ENCODE measurements around the gene TEX13D.

TEX13D gene

DNA sequence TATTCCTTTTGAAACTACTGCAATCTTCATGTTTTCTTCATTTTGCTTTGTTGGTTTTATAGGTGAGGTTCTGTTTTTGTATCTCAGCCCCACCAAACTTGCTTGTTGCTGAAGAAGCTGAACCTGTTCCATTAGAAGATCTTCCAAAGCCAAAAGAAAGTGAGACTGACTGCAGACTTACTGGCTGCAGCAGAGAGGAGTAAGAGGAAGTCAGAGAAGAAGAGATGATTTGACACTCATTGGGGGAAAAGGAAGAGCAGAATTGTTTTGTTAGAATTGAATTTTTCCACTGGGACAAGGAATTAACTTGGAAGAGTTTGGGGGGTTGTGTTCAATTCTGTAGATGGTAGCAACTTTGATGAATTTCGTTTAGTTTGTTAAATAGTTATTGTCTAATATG is 3.1 kb downstream of the TEX13D start:
- no peak overlapping the region for H3K9ac ChIP-seq (ENCODE audit: low read depth in 1 of 2, low read length in 2 of 2)
- no peaks in the 10 kb centered on the region for H3K9me3 ChIP-seq (ENCODE audit: control insufficient read depth in 2 of 2, low read length in 2 of 2)
- no peaks in the 10 kb centered on the region for H3K4me1 ChIP-seq (ENCODE audit: control insufficient read depth in 2 of 2, insufficient read depth in 2 of 2, low read length in 2 of 2)
- no peaks in the 10 kb centered on the region for H3K36me3 ChIP-seq (ENCODE audit: control insufficient read depth in 2 of 2, insufficient read depth in 2 of 2, low read length in 2 of 2)
- no peak overlapping the region for H3K4me3 ChIP-seq (ENCODE audit: low read length in 2 of 2)
- no peak overlapping the region for H3K27ac ChIP-seq (ENCODE audit: low read depth in 2 of 2, low read length in 2 of 2)
- H3K27me3 ChIP-seq (ENCODE audit: control insufficient read depth in 2 of 2, insufficient read depth in 2 of 2, low read length in 2 of 2) = no peaks in the 10 kb centered on the region

GRCh38 chrX:124337916-124338315 is 5.5 kb downstream of the TEX13D start:
- no peaks in the 10 kb centered on the region for H3K27me3 ChIP-seq (ENCODE audit: control insufficient read depth in 2 of 2, insufficient read depth in 2 of 2, low read length in 2 of 2)
- H3K36me3 ChIP-seq (ENCODE audit: control insufficient read depth in 2 of 2, insufficient read depth in 2 of 2, low read length in 2 of 2) = no peaks in the 10 kb centered on the region
- H3K4me1 ChIP-seq (ENCODE audit: control insufficient read depth in 2 of 2, insufficient read depth in 2 of 2, low read length in 2 of 2) = no peaks in the 10 kb centered on the region
- H3K9me3 ChIP-seq (ENCODE audit: control insufficient read depth in 2 of 2, low read length in 2 of 2) = no peaks in the 10 kb centered on the region
- no peak overlapping the region for H3K27ac ChIP-seq (ENCODE audit: low read depth in 2 of 2, low read length in 2 of 2)
- no peak overlapping the region for H3K4me3 ChIP-seq (ENCODE audit: low read length in 2 of 2)
- no peak overlapping the region for H3K9ac ChIP-seq (ENCODE audit: low read depth in 1 of 2, low read length in 2 of 2)

GRCh38 chrX:124338733-124339514 is 6.5 kb downstream of the TEX13D start:
- no peak overlapping the region for H3K4me3 ChIP-seq (ENCODE audit: low read length in 2 of 2)
- no peak overlapping the region for H3K9ac ChIP-seq (ENCODE audit: low read depth in 1 of 2, low read length in 2 of 2)
- no peaks in the 10 kb centered on the region for H3K36me3 ChIP-seq (ENCODE audit: control insufficient read depth in 2 of 2, insufficient read depth in 2 of 2, low read length in 2 of 2)
- H3K9me3 ChIP-seq (ENCODE audit: control insufficient read depth in 2 of 2, low read length in 2 of 2) = no peaks in the 10 kb centered on the region
- H3K27ac ChIP-seq (ENCODE audit: low read depth in 2 of 2, low read length in 2 of 2) = no peak overlapping the region
- H3K4me1 ChIP-seq (ENCODE audit: control insufficient read depth in 2 of 2, insufficient read depth in 2 of 2, low read length in 2 of 2) = no peaks in the 10 kb centered on the region
- no peaks in the 10 kb centered on the region for H3K27me3 ChIP-seq (ENCODE audit: control insufficient read depth in 2 of 2, insufficient read depth in 2 of 2, low read length in 2 of 2)

GRCh38 chrX:124341396-124342132 is 9.1 kb downstream of the TEX13D start:
- H3K9ac ChIP-seq (ENCODE audit: low read depth in 1 of 2, low read length in 2 of 2) = no peak overlapping the region
- H3K4me3 ChIP-seq (ENCODE audit: low read length in 2 of 2) = no peak overlapping the region
- no peaks in the 10 kb centered on the region for H3K9me3 ChIP-seq (ENCODE audit: control insufficient read depth in 2 of 2, low read length in 2 of 2)
- H3K4me1 ChIP-seq (ENCODE audit: control insufficient read depth in 2 of 2, insufficient read depth in 2 of 2, low read length in 2 of 2) = no peaks in the 10 kb centered on the region
- H3K36me3 ChIP-seq (ENCODE audit: control insufficient read depth in 2 of 2, insufficient read depth in 2 of 2, low read length in 2 of 2) = no peaks in the 10 kb centered on the region
- H3K27me3 ChIP-seq (ENCODE audit: control insufficient read depth in 2 of 2, insufficient read depth in 2 of 2, low read length in 2 of 2) = no peaks in the 10 kb centered on the region
- H3K27ac ChIP-seq (ENCODE audit: low read depth in 2 of 2, low read length in 2 of 2) = no peak overlapping the region

- Histone ChIP-seq H3K36me3 (ENCODE audit: control insufficient read depth in 2 of 2, insufficient read depth in 2 of 2, low read length in 2 of 2) (no peaks in the 10 kb centered on the region), H3K9me3 (ENCODE audit: control insufficient read depth in 2 of 2, low read length in 2 of 2) (no peaks in the 10 kb centered on the region), H3K27ac (ENCODE audit: low read depth in 2 of 2, low read length in 2 of 2) (no peak overlapping the region), H3K4me3 (ENCODE audit: low read length in 2 of 2) (no peak overlapping the region), H3K9ac (ENCODE audit: low read depth in 1 of 2, low read length in 2 of 2) (no peak overlapping the region), H3K4me1 (ENCODE audit: control insufficient read depth in 2 of 2, insufficient read depth in 2 of 2, low read length in 2 of 2) (no peaks in the 10 kb centered on the region), H3K27me3 (ENCODE audit: control insufficient read depth in 2 of 2, insufficient read depth in 2 of 2, low read length in 2 of 2) (no peaks in the 10 kb centered on the region)
Observed at GRCh38 chrX:124342174-124342867, 9.9 kb downstream of the TEX13D start.

DNA sequence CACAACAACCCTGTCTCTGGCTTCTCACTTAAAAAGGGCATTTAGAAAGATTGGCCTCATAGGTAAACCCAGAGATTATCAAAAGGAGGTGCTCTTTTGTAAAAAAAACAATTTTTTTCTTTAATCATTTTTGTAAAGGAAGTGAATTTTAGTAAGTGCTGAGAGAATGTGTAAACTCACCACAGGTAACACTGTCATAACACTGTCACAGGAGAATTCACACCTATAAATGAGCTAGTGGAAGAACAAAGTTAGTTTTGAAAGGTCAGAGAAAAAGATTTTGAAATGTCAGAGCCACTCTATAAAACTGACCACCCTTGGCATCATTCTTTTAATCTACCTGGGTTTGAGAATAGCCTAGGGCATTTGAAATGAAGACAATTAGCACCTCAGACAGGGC is 10.6 kb downstream of the TEX13D start:
- no peak overlapping the region for H3K9ac ChIP-seq (ENCODE audit: low read depth in 1 of 2, low read length in 2 of 2)
- no peaks in the 10 kb centered on the region for H3K36me3 ChIP-seq (ENCODE audit: control insufficient read depth in 2 of 2, insufficient read depth in 2 of 2, low read length in 2 of 2)
- H3K27ac ChIP-seq (ENCODE audit: low read depth in 2 of 2, low read length in 2 of 2) = no peak overlapping the region
- no peaks in the 10 kb centered on the region for H3K9me3 ChIP-seq (ENCODE audit: control insufficient read depth in 2 of 2, low read length in 2 of 2)
- H3K27me3 ChIP-seq (ENCODE audit: control insufficient read depth in 2 of 2, insufficient read depth in 2 of 2, low read length in 2 of 2) = no peaks in the 10 kb centered on the region
- no peak overlapping the region for H3K4me3 ChIP-seq (ENCODE audit: low read length in 2 of 2)
- no peaks in the 10 kb centered on the region for H3K4me1 ChIP-seq (ENCODE audit: control insufficient read depth in 2 of 2, insufficient read depth in 2 of 2, low read length in 2 of 2)

- H3K4me3 ChIP-seq (ENCODE audit: low read length in 2 of 2) = no peak overlapping the region
- no peaks in the 10 kb centered on the region for H3K4me1 ChIP-seq (ENCODE audit: control insufficient read depth in 2 of 2, insufficient read depth in 2 of 2, low read length in 2 of 2)
- no peaks in the 10 kb centered on the region for H3K9me3 ChIP-seq (ENCODE audit: control insufficient read depth in 2 of 2, low read length in 2 of 2)
Observed at GRCh38 chrX:124344246-124344645, 11.8 kb downstream of the TEX13D start.

GRCh38 chrX:124346117-124346876 is 13.8 kb downstream of the TEX13D start, which contains the start of gene SH2D1A:
Gene SH2D1A (plus strand): TSS chrX:124346563. CDS start chrX:124346643, 80 bp downstream.
- Histone ChIP-seq H3K4me1 (ENCODE audit: control insufficient read depth in 2 of 2, insufficient read depth in 2 of 2, low read length in 2 of 2) (no peaks in the 10 kb centered on the region), H3K36me3 (ENCODE audit: control insufficient read depth in 2 of 2, insufficient read depth in 2 of 2, low read length in 2 of 2) (no peaks in the 10 kb centered on the region), H3K4me3 (ENCODE audit: low read length in 2 of 2) (peak within 1 kb of the TSS in 1 of 2 donors; percentile 45), H3K9ac (ENCODE audit: low read depth in 1 of 2, low read length in 2 of 2) (no peak within 1 kb of the TSS), H3K27ac (ENCODE audit: low read depth in 2 of 2, low read length in 2 of 2) (peak within 1 kb of the TSS in 1 of 2 donors; percentile 20), H3K27me3 (ENCODE audit: control insufficient read depth in 2 of 2, insufficient read depth in 2 of 2, low read length in 2 of 2) (no peaks in the 10 kb centered on the region), H3K9me3 (ENCODE audit: control insufficient read depth in 2 of 2, low read length in 2 of 2) (no peaks in the 10 kb centered on the region)

More at GRCh38 chrX:124344246-124344645, 11.8 kb downstream of the TEX13D start:
- no peaks in the 10 kb centered on the region for H3K27me3 ChIP-seq (ENCODE audit: control insufficient read depth in 2 of 2, insufficient read depth in 2 of 2, low read length in 2 of 2)
- H3K9ac ChIP-seq (ENCODE audit: low read depth in 1 of 2, low read length in 2 of 2) = no peak overlapping the region
- H3K36me3 ChIP-seq (ENCODE audit: control insufficient read depth in 2 of 2, insufficient read depth in 2 of 2, low read length in 2 of 2) = no peaks in the 10 kb centered on the region
- no peak overlapping the region for H3K27ac ChIP-seq (ENCODE audit: low read depth in 2 of 2, low read length in 2 of 2)

- Histone ChIP-seq H3K4me3 (ENCODE audit: low read length in 2 of 2) (no peak overlapping the region), H3K9me3 (ENCODE audit: control insufficient read depth in 2 of 2, low read length in 2 of 2) (no peaks in the 10 kb centered on the region), H3K4me1 (ENCODE audit: control insufficient read depth in 2 of 2, insufficient read depth in 2 of 2, low read length in 2 of 2) (no peaks in the 10 kb centered on the region), H3K27me3 (ENCODE audit: control insufficient read depth in 2 of 2, insufficient read depth in 2 of 2, low read length in 2 of 2) (no peaks in the 10 kb centered on the region), H3K9ac (ENCODE audit: low read depth in 1 of 2, low read length in 2 of 2) (no peak overlapping the region), H3K27ac (ENCODE audit: low read depth in 2 of 2, low read length in 2 of 2) (no peak overlapping the region), H3K36me3 (ENCODE audit: control insufficient read depth in 2 of 2, insufficient read depth in 2 of 2, low read length in 2 of 2) (no peaks in the 10 kb centered on the region)
Observed at GRCh38 chrX:124346877-124347241, 14.4 kb downstream of the TEX13D start.

Measured in mucosa of rectum (tissue), 2 donors.